HepG2 (cell line): ENCODE data around the gene WNT5B. TPM values are rescaled to one million over a fixed set of nuclear protein-coding genes. Genes with fewer than 3 reads are reported as not detected.

ENCODE experiments used
- CHD4 ChIP-seq: fragments of 200-600 bp; sonication (generic); IDR thresholded peaks from 2 replicates; pipeline ENCODE4 v1.7.0; 2017; ENCODE audit warnings: mild to moderate bottlenecking, low read length, borderline replicate concordance
- ELF1 ChIP-seq: sonication (generic); formaldehyde crosslinking; IDR thresholded peaks from 2 replicates; pipeline ENCODE4 v1.4.0; 2020; ENCODE audit warnings: missing genetic modification reagents
- FOXA1 ChIP-seq, 2 experiments: fragments of 450-650 bp in 1 of 2; sonication (generic) in 1 of 2; formaldehyde crosslinking in 1 of 2; IDR thresholded peaks; 2 replicates each; pipeline versions ENCODE4 v1.4.0 to v1.6.1; 2016 to 2020; ENCODE audit warnings: missing genetic modification reagents in 1 of 2
- FOXP1 ChIP-seq, 2 experiments: fragments of 450-650 bp in 1 of 2; IDR thresholded peaks; 2 replicates each; pipeline ENCODE4 v1.6.1; 2017 to 2018; ENCODE audit warnings: antibody characterized with exemption in 1 of 2
- GATA4 ChIP-seq: sonication (generic); IDR thresholded peaks from 2 replicates; pipeline ENCODE4 v1.6.1; 2016; ENCODE audit warnings: antibody characterized with exemption, low read depth, borderline replicate concordance
- IRX3 ChIP-seq: sonication (generic); formaldehyde crosslinking; IDR thresholded peaks from 2 replicates; pipeline ENCODE4 v1.8.1; 2023; ENCODE audit warnings: mild to moderate bottlenecking, low read depth, missing genetic modification reagents, borderline replicate concordance
- KLF16 ChIP-seq, 2 experiments: sonication (generic) in 1 of 2; formaldehyde crosslinking in 1 of 2; IDR thresholded peaks; 2 replicates each; pipeline versions ENCODE4 v1.6.1 to v1.8.0; 2016 to 2023; ENCODE audit warnings: missing genetic modification reagents in 2 of 2, missing compliant biosample characterization in 1 of 2
- MTA1 ChIP-seq: sonication (generic); formaldehyde crosslinking; IDR thresholded peaks from 2 replicates; pipeline ENCODE4 v1.4.0; 2020; ENCODE audit warnings: missing genetic modification reagents, mild to moderate bottlenecking, borderline replicate concordance
- NCOR1 ChIP-seq: fragments of 200-600 bp; sonication (generic); IDR thresholded peaks from 2 replicates; pipeline ENCODE4 v1.7.0; 2017; ENCODE audit warnings: antibody characterized with exemption, low read length, borderline replicate concordance
- RXRA ChIP-seq: sonication (generic); formaldehyde crosslinking; IDR thresholded peaks from 2 replicates; pipeline ENCODE4 v1.5.1; 2020; ENCODE audit warnings: missing genetic modification reagents
- SMC3 ChIP-seq: IDR thresholded peaks from 2 replicates; pipeline ENCODE4 v1.6.1; 2011; ENCODE audit warnings: low read length, improper control_type of control experiment
- YEATS2 ChIP-seq: sonication (generic); formaldehyde crosslinking; IDR thresholded peaks from 2 replicates; pipeline ENCODE4 v1.4.0; 2020; ENCODE audit warnings: missing genetic modification reagents, borderline replicate concordance
- ZFP36L2 ChIP-seq: sonication (generic); formaldehyde crosslinking; IDR thresholded peaks from 2 replicates; pipeline ENCODE4 v1.4.0; 2020; ENCODE audit warnings: missing genetic modification reagents
- ZKSCAN1 ChIP-seq: fragments of 150-350 bp; IDR thresholded peaks from 2 replicates; pipeline ENCODE4 v1.6.1; 2014; ENCODE audit warnings: low read length
- ZNF101 ChIP-seq: sonication (generic); formaldehyde crosslinking; IDR thresholded peaks from 2 replicates; pipeline ENCODE4 v1.4.0; 2020; ENCODE audit warnings: mild to moderate bottlenecking, low read depth, missing genetic modification reagents, borderline replicate concordance
- ZNF124 ChIP-seq: sonication (generic); formaldehyde crosslinking; IDR thresholded peaks from 2 replicates; pipeline ENCODE4 v1.4.0; 2020; ENCODE audit warnings: missing genetic modification reagents
- ZNF879 ChIP-seq: sonication (generic); formaldehyde crosslinking; IDR thresholded peaks from 2 replicates; pipeline ENCODE4 v1.8.1; 2023; ENCODE audit warnings: missing genetic modification reagents
- polyA plus RNA-seq, 8 experiments: library from polyadenylated mRNA; depleted of rRNA in 3 of 8; stranded (reverse) in 7 of 8; unstranded in 1 of 8; fragments of >200 nt; fragmentation: Illumina TruSeq in 4 of 8; extraction: Trizol in 4 of 8; gene quantifications; 2 replicates each; pipeline versions ENCODE4 v1.2.1 to v1.2.3, GENCODE V29; 2011 to 2016; ENCODE audit warnings: low read depth in 4 of 8, missing spikeins in 1 of 8, mixed read lengths in 1 of 8; ENCODE audit not compliant: insufficient read depth in 1 of 8
- total RNA-seq, 5 experiments: library from RNA; depleted of rRNA; stranded (reverse); fragments of >200 nt; fragmentation: Illumina TruSeq; extraction: Trizol; gene quantifications; 2 replicates each; pipeline ENCODE4 v1.2.3, GENCODE V29; 2016; ENCODE audit warnings: low read depth in 1 of 5
- TF ChIP-seq, protein P1 (sequence below), 2 experiments: sonication (generic) in 1 of 2; formaldehyde crosslinking in 1 of 2; IDR thresholded peaks; 2 replicates each; pipeline versions ENCODE4 v1.4.0 to v1.6.1; 2018 to 2020; ENCODE audit warnings: missing genetic modification reagents in 2 of 2, borderline replicate concordance in 1 of 2, low read depth in 1 of 2, mild to moderate bottlenecking in 1 of 2, missing biosample characterization in 1 of 2
- TF ChIP-seq, protein P2 (sequence below): sonication (generic); formaldehyde crosslinking; IDR thresholded peaks from 2 replicates; pipeline ENCODE4 v1.8.0; 2022; ENCODE audit warnings: missing genetic modification reagents, mild to moderate bottlenecking, moderate library complexity, borderline replicate concordance
- TF ChIP-seq, protein P3 (sequence below): sonication (generic); formaldehyde crosslinking; conservative IDR thresholded peaks from 2 replicates; pipeline ENCODE4 v1.4.0; 2020; ENCODE audit warnings: missing genetic modification reagents
- TF ChIP-seq, protein P4 (sequence below): sonication (generic); formaldehyde crosslinking; IDR thresholded peaks from 2 replicates; pipeline ENCODE4 v1.4.0; 2020; ENCODE audit warnings: missing genetic modification reagents, borderline replicate concordance

Gene WNT5B
- total and polyA plus RNA-seq, 2 of the 13 experiments (the other 11 are each of a cell fraction or from before 2014, with no cell fraction given) = 0.04 TPM; not detected in 1

DNA sequence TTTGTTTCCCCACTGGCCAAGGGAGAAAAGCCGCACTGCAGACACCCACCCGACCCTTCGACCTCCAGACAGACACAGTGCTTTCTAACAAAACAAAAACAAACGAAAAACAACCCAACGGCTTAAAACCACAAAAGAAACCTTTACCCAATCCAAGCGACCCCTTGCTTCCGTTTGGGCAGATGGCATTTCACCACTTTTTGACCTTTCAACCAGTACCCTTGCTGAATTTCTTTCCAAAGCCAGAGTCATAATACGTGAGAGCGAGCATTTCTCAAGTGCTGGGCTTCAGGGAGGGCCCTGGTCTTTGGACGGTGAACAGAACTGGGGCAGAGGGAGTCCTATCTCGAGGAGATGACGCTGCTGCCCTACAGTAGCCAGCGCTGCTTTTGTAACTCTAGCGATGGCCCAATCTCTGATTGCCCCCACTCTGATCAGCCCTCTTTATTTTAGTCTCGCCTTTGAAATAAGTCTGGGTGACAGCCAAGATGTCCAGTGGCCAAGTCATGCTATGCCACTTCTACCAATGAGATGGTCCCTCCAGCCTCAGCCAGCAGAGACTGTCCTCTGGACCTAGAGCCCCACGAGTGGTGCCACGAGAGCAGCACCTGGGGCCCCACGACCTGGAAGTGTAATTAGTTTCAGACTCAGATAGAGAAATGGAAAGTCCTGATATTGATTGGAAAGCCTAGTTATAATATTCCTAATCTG is 40.0 kb downstream of the WNT5B start (continued):
- TF ChIP-seq KLF16 (CRISPR knock-in tag; IDR thresholded peaks at IDR 0.05) (peak in 1 of 2 experiments; percentile 54; a peak in 1 of 4 replicates), GATA4 (peak; percentile 77; the same call in 1 of the 2 replicates), ZFP36L2 (CRISPR knock-in tag) (no peak), CHD4 (0 out of 2 replicates have a peak, but pooled peaks have one; percentile 21), FOXA1 (IDR thresholded peaks at IDR 0.05) (no peak), FOXA1 (CRISPR knock-in tag; IDR thresholded peaks at IDR 0.05) (no peak), ZNF124 (no peak), NCOR1 (peak; percentile 95), ZNF879 (CRISPR knock-in tag) (no peak), SMC3 (peak; percentile 31; the same call in 1 of the 2 replicates), ZKSCAN1 (no peak), YEATS2 (no peak), MTA1 (CRISPR knock-in tag) (0 out of 2 replicates have a peak, but pooled peaks have one; percentile 24), IRX3 (no peak), ELF1 (CRISPR knock-in tag) (peak; percentile 17; the same call in 1 of the 2 replicates), RXRA (CRISPR knock-in tag) (peak; percentile 90), FOXP1 (IDR thresholded peaks at IDR 0.05) (no peak), FOXP1 (CRISPR knock-in tag; IDR thresholded peaks at IDR 0.05) (peak; percentile 91; the same call in 1 of the 2 replicates), ZNF101 (CRISPR knock-in tag) (no peak)
- TF ChIP-seq, protein P1, sequence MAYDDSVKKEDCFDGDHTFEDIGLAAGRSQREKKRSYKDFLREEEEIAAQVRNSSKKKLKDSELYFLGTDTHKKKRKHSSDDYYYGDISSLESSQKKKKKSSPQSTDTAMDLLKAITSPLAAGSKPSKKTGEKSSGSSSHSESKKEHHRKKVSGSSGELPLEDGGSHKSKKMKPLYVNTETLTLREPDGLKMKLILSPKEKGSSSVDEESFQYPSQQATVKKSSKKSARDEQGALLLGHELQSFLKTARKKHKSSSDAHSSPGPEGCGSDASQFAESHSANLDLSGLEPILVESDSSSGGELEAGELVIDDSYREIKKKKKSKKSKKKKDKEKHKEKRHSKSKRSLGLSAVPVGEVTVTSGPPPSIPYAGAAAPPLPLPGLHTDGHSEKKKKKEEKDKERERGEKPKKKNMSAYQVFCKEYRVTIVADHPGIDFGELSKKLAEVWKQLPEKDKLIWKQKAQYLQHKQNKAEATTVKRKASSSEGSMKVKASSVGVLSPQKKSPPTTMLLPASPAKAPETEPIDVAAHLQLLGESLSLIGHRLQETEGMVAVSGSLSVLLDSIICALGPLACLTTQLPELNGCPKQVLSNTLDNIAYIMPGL (CRISPR knock-in tag; IDR thresholded peaks at IDR 0.05; ENCODE audit: borderline replicate concordance in 1 of 2, low read depth in 1 of 2) = peak in 1 of 2 experiments; percentile 17; a peak in 1 of 4 replicates
- TF ChIP-seq, protein P2, sequence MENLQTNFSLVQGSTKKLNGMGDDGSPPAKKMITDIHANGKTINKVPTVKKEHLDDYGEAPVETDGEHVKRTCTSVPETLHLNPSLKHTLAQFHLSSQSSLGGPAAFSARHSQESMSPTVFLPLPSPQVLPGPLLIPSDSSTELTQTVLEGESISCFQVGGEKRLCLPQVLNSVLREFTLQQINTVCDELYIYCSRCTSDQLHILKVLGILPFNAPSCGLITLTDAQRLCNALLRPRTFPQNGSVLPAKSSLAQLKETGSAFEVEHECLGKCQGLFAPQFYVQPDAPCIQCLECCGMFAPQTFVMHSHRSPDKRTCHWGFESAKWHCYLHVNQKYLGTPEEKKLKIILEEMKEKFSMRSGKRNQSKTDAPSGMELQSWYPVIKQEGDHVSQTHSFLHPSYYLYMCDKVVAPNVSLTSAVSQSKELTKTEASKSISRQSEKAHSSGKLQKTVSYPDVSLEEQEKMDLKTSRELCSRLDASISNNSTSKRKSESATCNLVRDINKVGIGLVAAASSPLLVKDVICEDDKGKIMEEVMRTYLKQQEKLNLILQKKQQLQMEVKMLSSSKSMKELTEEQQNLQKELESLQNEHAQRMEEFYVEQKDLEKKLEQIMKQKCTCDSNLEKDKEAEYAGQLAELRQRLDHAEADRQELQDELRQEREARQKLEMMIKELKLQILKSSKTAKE = peak; percentile 98
- TF ChIP-seq, protein P3, sequence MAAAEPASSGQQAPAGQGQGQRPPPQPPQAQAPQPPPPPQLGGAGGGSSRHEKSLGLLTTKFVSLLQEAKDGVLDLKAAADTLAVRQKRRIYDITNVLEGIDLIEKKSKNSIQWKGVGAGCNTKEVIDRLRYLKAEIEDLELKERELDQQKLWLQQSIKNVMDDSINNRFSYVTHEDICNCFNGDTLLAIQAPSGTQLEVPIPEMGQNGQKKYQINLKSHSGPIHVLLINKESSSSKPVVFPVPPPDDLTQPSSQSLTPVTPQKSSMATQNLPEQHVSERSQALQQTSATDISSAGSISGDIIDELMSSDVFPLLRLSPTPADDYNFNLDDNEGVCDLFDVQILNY = 0 out of 2 replicates have a peak, but pooled peaks have one; percentile 32
- TF ChIP-seq, protein P4, sequence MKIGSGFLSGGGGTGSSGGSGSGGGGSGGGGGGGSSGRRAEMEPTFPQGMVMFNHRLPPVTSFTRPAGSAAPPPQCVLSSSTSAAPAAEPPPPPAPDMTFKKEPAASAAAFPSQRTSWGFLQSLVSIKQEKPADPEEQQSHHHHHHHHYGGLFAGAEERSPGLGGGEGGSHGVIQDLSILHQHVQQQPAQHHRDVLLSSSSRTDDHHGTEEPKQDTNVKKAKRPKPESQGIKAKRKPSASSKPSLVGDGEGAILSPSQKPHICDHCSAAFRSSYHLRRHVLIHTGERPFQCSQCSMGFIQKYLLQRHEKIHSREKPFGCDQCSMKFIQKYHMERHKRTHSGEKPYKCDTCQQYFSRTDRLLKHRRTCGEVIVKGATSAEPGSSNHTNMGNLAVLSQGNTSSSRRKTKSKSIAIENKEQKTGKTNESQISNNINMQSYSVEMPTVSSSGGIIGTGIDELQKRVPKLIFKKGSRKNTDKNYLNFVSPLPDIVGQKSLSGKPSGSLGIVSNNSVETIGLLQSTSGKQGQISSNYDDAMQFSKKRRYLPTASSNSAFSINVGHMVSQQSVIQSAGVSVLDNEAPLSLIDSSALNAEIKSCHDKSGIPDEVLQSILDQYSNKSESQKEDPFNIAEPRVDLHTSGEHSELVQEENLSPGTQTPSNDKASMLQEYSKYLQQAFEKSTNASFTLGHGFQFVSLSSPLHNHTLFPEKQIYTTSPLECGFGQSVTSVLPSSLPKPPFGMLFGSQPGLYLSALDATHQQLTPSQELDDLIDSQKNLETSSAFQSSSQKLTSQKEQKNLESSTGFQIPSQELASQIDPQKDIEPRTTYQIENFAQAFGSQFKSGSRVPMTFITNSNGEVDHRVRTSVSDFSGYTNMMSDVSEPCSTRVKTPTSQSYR (CRISPR knock-in tag) = no peak; the same call in 1 of the 2 replicates
